Renal pelvis (tissue), 12 donors: ENCODE results near the gene TLL2. TPM values are rescaled to one million over a fixed set of nuclear protein-coding genes. Genes with fewer than 3 reads are reported as not detected.
"Not testable (repeated sequence)": the region's sequence is repeated elsewhere in the genome, so short reads cannot be mapped to it uniquely, and the experiment has no call there.

Source experiments
- DNase-seq: peaks from one replicate; pipeline ENCODE4 v3.0.0-alpha.2; 2013
- long read RNA-seq, 16 experiments: transcript quantifications; one replicate each; lab custom pipeline, GENCODE V29; 2026
- polyA plus RNA-seq, 3 donors: library from polyadenylated mRNA; unstranded; fragments of 120-200 nt; gene quantifications; one replicate each; pipeline ENCODE4 v1.2.1, GENCODE V29; 2013; ENCODE audit not compliant: insufficient read length in 3 of 3

The TLL2 gene
- 1 to 10 TPM in 2 of 3 donors, under 1 TPM in 1; 0.71 to 1.1 (median 1.1) TPM for polyA plus RNA-seq
- long read RNA-seq, donor 1 = 0 reads
- long read RNA-seq, donor 2 = 0 reads
- long read RNA-seq, donor 3 = 0 reads
- long read RNA-seq, donor 4 = 0 reads
- long read RNA-seq, donor 5 = 0 reads
- long read RNA-seq, donor 6 = 0 reads
- long read RNA-seq, donor 7 = 0 reads
- long read RNA-seq, donor 8 = 0 reads
- long read RNA-seq, donor 9 = 0 reads
- long read RNA-seq, donor 10 = 0 reads
- long read RNA-seq, donor 11 = 0 reads
- long read RNA-seq, donor 12 = 0 reads
- long read RNA-seq, donor 13 = 0 reads
- long read RNA-seq, donor 14 = 0 reads
- long read RNA-seq, donor 15 = 0 reads
- long read RNA-seq, donor 16 = 0 reads

DNA sequence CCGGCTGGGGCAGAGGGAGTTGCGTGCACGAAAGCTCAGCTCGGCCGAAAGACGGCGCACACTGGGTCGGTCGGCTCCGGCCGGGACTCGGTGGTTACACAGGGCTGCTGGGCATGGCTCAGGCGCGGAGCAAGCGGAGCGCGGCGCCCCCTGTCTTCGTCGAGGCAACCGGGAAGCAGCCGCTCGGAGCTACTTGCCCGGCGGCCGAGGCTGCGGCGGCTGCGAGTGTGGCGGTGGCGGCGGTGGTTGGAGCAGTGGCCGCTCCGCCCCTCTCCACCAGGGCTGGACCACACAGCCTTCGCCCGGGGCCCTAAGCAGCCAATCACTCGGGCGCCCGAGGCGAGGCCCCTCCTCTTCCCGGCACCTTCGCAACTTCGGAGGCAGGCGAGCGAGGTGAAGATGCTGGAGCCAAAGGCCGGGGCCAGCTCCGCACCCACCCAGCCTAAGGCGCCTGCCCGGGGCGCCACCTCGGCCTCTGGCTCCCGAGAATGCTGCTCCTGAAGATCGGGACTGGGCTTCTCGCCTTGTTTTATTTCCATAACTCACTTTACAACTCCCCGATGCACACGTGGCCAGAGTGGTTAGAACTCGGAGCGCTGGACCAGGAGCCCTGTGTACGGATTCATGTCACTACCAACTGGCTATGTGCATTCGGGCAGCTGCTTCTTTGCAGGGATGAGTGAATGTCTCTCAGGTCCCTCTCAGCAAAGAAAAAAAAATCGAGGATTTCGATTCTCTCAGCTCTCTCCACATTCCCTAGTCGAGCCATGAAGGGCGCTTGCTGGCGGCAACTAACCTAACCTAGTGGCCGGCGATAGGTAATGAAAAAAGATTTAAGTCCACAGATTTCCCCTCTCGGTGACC lies at the start of gene TLL2:
TLL2 (minus strand) TSS at position 229 of the 864 bp plus-strand sequence. CDS start 241 bp downstream, outside the sequence.
- DNase-seq = peak; percentile 84

DNA sequence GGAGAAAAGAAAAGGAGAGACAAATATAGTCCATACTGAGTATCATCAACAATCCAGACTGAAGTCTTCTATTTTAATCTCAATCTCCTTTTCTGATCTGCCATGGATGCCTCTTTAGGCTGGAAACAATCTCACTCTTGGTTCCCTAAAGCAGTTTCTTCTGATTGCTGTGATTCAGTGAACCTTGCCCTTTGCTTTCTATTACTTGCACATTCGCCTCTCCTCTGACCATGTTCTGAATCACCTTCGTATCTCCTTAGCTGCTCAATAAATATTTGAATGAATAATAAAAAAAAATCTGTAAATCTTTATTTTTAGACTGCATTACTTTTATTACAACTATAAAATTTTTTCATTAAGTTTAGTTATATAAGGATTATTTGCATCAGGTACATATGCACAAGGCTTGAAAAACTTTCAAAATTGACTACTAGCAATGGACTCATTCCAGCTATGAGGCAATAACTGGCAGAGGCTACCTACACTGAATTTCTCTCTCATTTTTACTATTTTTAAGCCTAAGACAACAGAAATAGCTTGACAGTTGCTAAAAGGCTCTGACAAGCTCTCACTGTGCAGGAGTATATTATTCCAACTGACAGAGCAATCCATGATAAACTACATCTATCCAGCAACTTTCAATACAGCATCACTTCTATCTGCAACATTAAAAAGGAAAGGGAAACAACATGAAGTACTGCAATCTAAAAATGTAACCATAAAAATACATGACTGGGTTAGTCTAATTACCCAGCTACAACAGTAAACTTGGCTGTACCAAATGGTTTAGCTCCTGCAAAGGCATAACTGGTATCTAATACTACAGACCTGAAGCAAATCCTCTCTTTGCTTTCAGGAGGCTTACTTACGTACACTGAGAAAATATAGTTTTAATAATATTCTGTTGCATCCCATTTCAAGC lies 47.5 kb upstream of the TLL2 start:
- no peak for DNase-seq

DNA sequence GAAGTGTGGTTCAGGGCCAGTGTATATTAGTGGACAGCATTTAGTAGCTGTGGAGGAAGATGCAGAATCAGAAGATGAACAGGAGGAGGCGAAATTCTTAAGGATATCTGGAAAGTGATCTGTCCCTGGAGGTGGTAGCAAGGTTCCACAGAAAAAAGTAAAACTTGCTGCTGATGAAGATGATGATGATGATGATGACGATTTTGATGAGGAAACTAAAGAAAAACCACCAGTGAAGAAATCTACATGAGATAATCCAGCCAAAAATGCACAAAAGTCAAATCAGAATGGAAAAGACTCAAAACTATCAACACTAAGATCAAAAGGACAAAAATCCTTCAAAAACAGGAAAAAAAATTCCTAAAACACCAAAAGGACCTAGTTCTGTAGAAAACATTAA lies 46.8 kb upstream of the TLL2 start:
- DNase-seq = no peak

DNA sequence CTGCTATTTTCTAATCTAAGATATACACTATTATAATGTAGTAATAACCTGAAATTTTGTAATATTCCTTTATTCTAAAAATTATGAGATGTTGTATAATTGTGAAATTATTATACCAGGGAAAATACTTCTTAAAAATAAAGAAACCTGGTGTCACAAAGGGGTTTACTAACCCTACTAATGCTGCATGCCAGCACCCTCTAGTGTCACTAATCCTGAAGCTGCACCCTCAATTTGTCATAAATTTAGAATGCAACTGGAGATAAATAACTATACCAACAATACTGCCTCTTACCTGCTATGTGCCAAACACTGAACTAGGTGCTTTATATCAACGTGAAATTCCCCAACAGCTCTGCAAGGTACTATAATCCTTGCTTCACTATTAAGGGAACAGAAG lies 42.3 kb upstream of the TLL2 start:
- no peak for DNase-seq

DNA sequence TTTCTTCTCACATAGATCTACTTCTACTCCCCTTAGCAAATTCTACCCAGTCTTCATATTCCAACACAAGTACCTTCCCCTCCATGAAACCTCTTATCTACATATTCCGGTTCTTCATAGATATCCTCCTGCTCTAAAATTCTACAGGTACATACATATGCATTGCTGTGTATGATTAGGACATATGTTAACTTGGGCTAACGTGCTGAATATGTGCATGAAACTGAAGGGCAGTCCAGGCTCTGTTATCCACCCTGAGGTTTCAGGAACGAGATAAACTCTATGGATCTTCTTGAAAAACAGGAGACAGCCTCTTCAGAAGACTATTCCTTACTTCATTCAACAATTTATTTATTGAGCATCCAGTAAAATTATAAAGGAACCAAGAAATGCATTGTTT lies 41.6 kb upstream of the TLL2 start:
- DNase-seq = no peak

DNA sequence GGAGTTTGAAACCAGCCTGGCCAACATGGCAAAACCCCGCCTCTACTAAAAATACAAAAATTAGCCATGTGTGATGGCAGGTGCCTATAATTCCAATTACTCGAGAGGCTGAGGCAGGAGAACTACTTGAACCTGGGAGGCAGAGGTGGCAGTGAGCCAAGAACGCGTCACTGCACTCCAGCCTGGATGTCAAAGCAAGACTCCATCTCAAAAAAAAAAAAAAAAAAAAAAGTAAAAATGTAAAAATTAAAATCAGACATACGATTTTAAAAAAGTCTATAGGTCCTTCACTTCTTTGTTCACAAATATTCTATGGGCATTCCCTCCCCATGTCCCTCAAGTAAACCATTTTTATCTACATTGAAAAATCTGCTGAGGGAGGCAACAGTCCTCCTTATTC lies 34.9 kb upstream of the TLL2 start:
- DNase-seq = no peak

DNA sequence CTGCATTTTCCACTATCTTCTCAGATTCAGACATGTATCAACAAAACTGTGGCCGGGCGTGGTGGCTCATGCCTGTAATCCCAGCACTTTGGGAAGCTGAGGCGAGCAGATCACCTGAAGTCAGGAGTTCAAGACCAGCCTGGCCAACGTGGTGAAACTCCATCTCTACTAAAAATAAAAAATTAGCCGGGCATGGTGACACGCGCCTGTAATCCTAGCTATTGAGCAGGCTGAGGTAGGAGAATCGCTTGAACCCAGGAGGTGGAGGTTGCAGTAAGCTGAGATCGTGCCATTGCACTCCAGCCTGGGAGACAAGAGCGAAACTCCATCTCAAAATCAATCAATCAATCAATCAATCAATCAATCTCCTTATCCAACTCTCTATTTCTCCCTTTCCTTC lies 31.8 kb upstream of the TLL2 start:
- DNase-seq = not testable (repeated sequence)

DNA sequence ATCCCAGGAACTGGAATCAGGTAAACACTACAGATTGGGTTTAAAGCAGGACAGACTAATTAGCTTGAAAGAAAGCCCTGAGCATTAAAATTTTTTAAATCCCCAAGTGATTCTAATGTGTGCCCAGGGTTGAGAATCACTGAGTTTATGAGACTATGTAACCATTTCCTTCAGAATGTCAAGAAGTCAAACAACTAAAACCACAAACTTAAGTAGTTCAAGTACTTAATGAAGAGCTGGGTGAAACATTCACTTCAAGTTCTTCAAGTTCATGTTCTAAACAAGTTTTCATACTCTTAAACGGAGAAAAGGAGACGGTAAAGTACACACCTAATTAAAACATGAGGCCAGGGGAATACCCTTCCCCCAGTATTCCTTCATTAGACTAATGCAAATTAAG lies 28.2 kb upstream of the TLL2 start:
- DNase-seq = no peak

DNA sequence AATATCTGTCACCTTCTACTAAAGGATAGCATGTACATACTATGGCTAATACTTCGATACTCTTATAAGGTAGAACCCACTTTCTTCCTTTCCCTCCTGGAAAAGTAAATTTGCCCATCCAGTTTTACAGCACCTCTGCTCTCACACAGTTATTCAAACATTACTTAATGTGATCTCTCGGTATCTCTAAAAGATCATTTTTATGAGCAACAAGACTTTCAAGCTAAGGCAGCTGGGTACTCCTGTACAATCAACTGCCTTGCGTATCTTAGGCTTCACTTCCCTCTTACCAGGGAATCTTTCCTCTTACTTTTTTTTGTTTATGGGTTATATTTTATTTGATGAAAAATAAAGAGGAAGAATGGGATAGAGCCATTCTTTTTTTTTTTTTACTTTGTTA lies 26.5 kb upstream of the TLL2 start:
- DNase-seq = no peak

DNA sequence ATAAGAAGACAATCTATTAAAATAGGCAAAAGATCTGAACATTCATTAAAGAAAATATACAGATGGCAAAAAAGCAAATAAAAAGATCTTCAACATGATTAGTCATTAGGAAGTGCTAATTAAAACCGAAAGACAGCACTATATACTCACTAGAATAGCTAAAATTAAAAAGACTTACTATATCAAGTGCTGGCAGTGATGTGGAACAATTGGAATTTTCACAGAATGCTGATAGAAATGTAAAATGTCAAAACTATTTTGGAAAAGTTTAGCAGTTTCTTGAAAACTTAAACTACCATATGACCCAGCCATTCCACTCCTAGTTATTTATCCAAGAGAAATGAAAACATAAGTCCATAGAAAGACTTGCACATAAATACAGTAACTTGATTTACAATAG lies 25.0 kb upstream of the TLL2 start:
- no peak for DNase-seq

DNA sequence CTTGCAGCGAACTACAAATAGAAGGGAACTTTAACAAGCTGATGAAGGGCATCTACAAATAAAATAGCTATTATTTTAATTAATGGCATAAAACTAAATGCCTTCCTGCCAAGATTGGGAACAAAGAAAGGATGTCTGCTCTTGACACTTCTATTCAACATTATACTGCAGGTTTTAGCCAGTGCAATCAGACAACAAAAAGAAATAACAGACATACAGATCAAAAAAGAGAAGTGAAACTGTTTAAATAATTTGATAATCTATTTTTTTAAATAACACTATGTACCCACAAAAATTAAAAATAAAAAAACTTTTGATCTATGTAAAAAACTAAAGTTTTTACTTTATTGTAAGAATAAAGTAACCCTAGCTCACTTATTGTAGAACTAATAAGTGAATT lies 22.4 kb upstream of the TLL2 start:
- DNase-seq = no peak

DNA sequence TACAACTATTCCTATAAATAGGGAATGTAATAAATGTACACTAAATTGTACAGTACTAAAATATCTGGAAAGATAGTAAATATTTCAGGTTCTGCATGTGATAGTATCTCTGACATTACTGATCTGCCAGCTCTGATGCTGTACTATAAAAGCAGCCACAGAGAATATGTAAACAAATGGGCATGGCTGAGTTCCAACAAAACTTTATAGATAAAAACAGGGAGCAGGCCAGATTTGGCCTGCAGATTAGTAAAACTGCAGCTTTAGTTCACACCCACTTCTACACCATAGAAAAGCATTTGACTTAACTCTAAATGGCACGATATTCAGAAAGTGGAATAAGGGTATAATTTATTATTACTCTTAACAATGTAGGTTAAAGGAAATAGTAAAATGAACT lies 18.8 kb upstream of the TLL2 start:
- DNase-seq = no peak

DNA sequence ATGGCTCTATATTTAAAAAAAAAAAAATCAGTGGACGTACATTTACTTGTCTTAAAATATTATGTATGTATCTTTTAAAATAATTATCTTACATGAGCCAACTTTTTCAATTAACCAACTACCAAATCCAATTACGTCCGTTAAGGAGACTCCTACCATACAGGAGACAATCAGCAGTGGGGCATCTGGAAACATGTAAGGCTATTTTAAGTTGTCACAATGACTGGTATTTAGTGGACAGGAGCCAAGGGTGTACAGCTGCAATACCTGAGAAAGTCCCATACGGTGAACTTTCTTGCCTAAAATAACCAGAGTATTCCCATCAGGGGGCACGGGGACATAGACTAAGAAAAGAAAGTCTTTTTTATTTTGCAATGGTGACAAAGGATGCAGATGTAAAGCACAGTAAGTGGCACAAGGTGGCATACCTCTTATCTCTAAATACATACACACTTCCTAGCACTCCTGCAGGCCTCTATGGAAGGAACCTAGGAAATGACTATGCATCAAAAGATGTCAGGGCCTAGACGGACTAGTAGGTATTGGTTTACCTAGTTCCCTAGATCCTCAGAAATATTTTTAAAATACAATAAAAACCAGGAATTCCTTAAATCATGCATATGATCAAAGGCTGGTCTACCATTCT lies 16.0 kb upstream of the TLL2 start:
- no peak for DNase-seq

DNA sequence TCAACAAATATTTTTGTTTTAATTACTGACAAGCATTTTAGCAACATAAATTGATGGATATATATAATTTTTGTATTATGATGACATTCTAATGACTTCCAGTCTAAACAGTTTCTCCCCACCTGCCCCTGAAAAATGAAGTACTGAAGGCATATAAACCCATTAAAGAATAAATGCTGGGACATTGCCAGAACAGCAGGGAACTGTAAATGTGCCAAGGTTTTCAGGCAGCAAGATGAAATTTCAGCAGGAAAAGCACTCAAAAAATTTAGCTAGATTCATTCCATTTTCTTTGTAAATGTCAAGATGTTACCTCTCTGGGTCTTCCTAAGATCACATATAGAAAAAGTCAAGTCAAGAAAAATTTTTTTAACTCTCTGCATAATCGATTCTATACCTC lies 11.0 kb upstream of the TLL2 start:
- DNase-seq = no peak

DNA sequence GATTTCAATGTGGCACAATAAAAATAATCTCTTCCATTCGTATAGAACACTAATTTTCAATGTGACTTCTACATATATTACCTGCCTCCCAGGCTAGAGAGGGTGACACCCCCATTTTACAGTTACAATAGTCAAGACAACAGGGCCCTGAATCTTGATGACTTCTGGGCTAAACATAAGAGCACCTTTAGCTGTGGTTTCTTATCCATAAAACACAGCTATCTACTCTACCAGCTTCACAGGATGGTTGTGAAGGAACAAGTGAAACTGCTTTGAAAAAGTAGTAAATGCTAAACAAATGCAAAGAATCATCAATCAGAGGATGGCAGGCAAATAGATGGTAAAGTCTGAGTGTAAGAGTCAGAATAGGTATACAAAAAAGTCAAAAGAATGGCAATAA lies 3.6 kb upstream of the TLL2 start:
- DNase-seq = no peak

DNA sequence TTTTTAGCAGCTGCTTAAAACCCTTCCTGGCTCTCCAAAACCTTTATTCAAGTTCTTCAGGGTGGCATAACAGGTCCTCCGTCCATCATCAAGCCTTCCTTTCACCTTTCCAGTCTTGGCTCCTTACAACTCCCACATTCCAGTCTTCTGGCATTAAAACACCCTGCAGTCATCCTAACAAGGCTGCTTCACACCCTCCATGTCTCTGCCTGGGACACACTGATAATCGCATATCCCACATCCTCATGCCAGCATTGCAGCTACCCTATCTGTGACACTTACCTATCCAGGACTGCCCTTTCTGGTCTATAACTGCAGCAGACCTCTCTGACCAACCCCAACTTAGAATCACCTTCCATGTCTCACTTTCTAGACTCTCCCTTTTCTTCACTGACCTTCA lies 2.6 kb upstream of the TLL2 start:
- no peak for DNase-seq

DNA sequence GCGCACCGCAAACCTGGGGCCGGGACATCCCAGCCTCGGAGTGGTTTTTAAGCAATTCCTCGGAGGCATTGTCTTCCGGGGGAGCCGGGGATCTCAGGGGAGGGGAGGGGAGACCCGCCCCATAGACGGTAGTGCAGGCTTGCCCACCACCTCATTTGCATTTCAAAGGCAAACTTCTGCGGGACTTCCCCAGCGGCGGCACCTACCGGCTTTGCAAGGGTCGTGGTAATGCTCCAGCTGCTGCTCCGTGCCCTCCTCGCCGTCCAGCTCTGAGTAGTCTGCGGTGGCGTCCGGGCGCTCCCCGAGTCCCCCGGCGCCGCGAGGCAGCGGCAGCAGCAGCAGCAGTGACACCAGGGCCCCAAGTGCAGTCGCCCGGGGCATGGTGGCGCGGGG lies 425 bp downstream of the TLL2 start:
- peak; percentile 5 for DNase-seq

DNA sequence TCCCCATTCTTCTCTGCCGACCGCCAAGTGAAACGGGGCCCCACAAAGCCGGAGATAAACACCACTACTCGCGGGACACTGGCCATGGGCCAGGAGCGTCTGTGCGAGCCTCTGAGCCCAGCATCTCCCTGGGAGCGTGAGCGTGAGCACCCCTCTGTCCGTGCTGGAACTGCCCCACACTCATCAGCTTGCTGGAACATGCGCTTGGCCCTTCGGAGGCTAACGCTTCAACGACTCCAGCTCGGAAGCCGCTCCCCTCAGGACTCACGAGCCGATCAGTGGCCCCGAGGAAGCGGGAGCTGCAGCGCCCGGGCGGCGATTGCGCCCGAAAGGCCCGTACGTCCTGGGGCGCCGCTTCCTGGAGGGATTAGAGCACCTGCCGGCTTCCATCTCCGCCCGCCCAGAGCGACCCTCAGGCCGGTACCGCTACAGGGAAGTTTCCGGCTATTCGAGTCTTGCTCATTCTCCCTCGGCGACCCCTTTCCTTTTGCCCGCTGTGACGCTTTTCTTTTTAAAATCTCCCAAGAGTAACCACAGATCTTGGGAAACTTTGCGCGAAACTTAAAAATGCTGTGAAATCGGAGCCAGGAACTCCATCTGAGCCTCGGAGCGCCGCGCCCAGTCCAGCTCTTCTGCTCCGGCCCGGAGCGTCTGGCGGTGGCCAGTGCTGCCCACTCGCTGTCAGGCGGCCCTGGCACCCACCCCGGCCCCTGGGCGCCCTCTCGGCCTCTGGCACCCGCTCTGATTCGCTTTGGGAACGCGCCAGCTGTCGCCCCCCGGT lies 1.0 kb downstream of the TLL2 start:
- DNase-seq = peak; percentile 14

DNA sequence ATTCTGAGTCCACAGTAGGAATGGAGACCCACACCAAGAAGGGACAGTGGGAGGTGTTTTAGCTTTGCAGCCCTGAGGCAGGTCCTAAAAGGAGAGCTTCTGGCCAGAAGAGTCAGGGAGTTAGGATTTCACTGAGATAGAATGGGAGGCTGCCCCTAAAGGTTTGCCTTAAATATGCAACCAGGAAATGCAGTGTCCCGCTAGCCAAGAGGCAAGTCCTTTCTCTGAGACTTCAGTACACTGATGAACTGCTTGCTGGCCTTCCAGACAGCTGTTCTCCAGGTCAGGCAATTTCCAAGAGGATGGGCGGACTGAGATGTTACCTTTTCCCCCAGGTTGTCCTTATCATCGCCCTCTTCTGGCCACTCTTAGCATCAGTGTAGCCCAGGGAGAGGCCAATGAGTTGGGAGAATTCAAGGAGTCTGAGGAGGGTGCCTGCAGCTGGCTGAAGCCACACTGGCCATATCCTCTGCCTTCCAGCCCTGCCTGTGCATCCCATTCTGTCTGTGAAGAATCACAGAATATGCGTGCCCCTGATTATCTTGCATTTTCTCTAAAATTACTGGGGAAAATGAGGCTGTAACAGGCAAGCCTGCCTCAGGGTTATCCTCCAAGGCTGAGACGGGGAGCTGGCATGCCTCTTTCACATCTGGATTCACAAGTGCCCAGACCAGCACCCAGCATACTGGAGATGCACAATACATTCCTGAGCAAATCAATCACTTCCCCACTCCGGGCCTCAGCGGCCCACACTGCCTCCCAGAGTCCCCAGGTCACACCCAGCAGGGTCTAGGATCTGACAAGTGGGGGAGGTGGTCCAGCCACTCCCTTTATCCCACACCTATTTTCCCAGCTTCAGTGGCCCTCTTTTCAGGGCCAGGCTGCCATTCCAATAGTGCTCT lies 2.4 kb downstream of the TLL2 start:
- DNase-seq = peak; percentile 30
